HepG2 (cell line): ENCODE data around the gene DDX18. TPM values are rescaled to one million over a fixed set of nuclear protein-coding genes. Genes with fewer than 3 reads are reported as not detected.
A peak's percentile ranks its signal among the peaks of the same experiment; 100 is the strongest.

Experiments
- ATAC-seq: fragments of 200-7000 bp; cut with Tn5 transposase; 3 replicates; pipeline ENCODE4 v1.9.1; 2020; ENCODE audit warnings: mild to moderate bottlenecking, moderate library complexity
- BruUV-seq: library from RNA; stranded (reverse); fragments of 400-500 nt; replicated peaks from 2 replicates; lab custom pipeline; 2021; lab: Mats Ljungman, UMichigan
- CTCF ChIA-PET: fragments of 300-600 bp; formaldehyde crosslinking; extraction: SDS; loops from one replicate; lab custom pipeline; 2021; ENCODE audit warnings: low total read pairs, inconsistent platforms, low intra/inter-chr PET ratio; lab: Yijun Ruan, JAX
- POLR2A ChIA-PET: fragments of 350-600 bp; sonication (Branson Sonifier 250); formaldehyde crosslinking; loops from one replicate; lab custom pipeline; 2020; ENCODE audit warnings: antibody characterized with exemption, inconsistent platforms; lab: Yijun Ruan, JAX
- DNase-seq: peaks from one replicate; pipeline ENCODE4 v3.0.0-alpha.2; 2015; ENCODE audit warnings: low spot score
- FAIRE-seq: peaks from 3 replicates; lab custom pipeline; 2011; peaks lifted over from hg19 to GRCh38; lab: Jason Lieb, UNC
- H2AFZ ChIP-seq: one replicate; pipeline ENCODE4 v1.6.1; 2011; ENCODE audit warnings: low read length, inconsistent platforms
- H3K27ac ChIP-seq: fragments of 300-600 bp; 3 replicates; pipeline ENCODE4 v1.8.0; 2011; ENCODE audit warnings: mixed run types, mild to moderate bottlenecking, mixed read lengths, low read length, inconsistent platforms; ENCODE audit not compliant: insufficient read depth; ENCODE audit errors: extremely low read length
- H3K27me3 ChIP-seq, 2 experiments: fragments of 200-600 bp in 1 of 2; 2 replicates in 1 of 2; 3 replicates in 1 of 2; pipeline versions ENCODE4 v1.6.0 to v1.8.0; 2011; ENCODE audit warnings: low read length in 2 of 2, mild to moderate bottlenecking in 2 of 2, moderate library complexity in 2 of 2, inconsistent platforms in 1 of 2; ENCODE audit not compliant: insufficient read depth in 2 of 2, control insufficient read depth in 1 of 2
- H3K36me3 ChIP-seq, 2 experiments: fragments of 200-600 bp in 1 of 2; replicated peaks in 1 of 2; 2 replicates in 1 of 2; 3 replicates in 1 of 2; pipeline versions ENCODE4 v1.5.1 to v1.8.0; 2011; ENCODE audit warnings: low read length in 2 of 2, inconsistent platforms in 1 of 2; ENCODE audit not compliant: insufficient read depth in 2 of 2, control insufficient read depth in 1 of 2
- H3K4me1 ChIP-seq: 2 replicates; pipeline ENCODE4 v1.5.1; 2012; ENCODE audit warnings: low read length, inconsistent platforms; ENCODE audit not compliant: insufficient read depth
- H3K4me2 ChIP-seq: 2 replicates; pipeline ENCODE4 v1.6.0; 2011; ENCODE audit warnings: low read depth, low read length, inconsistent platforms
- H3K4me3 ChIP-seq, 3 experiments: fragments of 200-600 bp in 1 of 3; sonication (generic), shearing (Covaris generic) in 1 of 3; replicated peaks in 1 of 3; 2 replicates each; pipeline ENCODE4 v1.5.1; 2011 to 2016; ENCODE audit warnings: low read length in 3 of 3, inconsistent platforms in 2 of 3, low read depth in 2 of 3, mild to moderate bottlenecking in 2 of 3, control low read depth in 1 of 3, mixed read lengths in 1 of 3; ENCODE audit not compliant: insufficient read depth in 1 of 3
- H3K79me2 ChIP-seq: one replicate; pipeline ENCODE4 v1.6.1; 2011; ENCODE audit warnings: low read length, inconsistent platforms; ENCODE audit not compliant: insufficient read depth
- H3K9ac ChIP-seq: 2 replicates; pipeline ENCODE4 v1.6.0; 2011; ENCODE audit warnings: mild to moderate bottlenecking, low read depth, low read length, inconsistent platforms; ENCODE audit not compliant: insufficient read depth
- H3K9me3 ChIP-seq: 2 replicates; pipeline ENCODE4 v1.5.1; 2012; ENCODE audit warnings: mild to moderate bottlenecking, low read length
- H4K20me1 ChIP-seq: 2 replicates; pipeline ENCODE4 v1.6.0; 2011; ENCODE audit warnings: inconsistent platforms, mild to moderate bottlenecking, low read length, moderate library complexity; ENCODE audit not compliant: insufficient read depth
- ELF4 ChIP-seq: sonication (generic); formaldehyde crosslinking; IDR thresholded peaks from 2 replicates; pipeline ENCODE4 v1.5.0; 2020; ENCODE audit warnings: missing genetic modification reagents, mild to moderate bottlenecking, moderate library complexity, borderline replicate concordance
- GATAD2A ChIP-seq: IDR thresholded peaks from 2 replicates; pipeline ENCODE4 v1.6.1; 2016
- MAFF ChIP-seq: IDR thresholded peaks from 2 replicates; pipeline ENCODE4 v1.6.1; 2011; ENCODE audit warnings: low read depth, low read length, improper control_type of control experiment
- RBFOX2 ChIP-seq: fragments of 200-400 bp; formaldehyde crosslinking; IDR thresholded peaks from 2 replicates; pipeline ENCODE4 v1.6.1; 2017; ENCODE audit warnings: low read depth, mild to moderate bottlenecking, low read length
- SP140L ChIP-seq: sonication (generic); formaldehyde crosslinking; IDR thresholded peaks from 2 replicates; pipeline ENCODE4 v1.4.0; 2020; ENCODE audit warnings: missing genetic modification reagents, borderline replicate concordance
- THRA ChIP-seq: sonication (generic); formaldehyde crosslinking; IDR thresholded peaks from 2 replicates; pipeline ENCODE4 v1.4.0; 2020; ENCODE audit warnings: missing genetic modification reagents, borderline replicate concordance
- TRIM22 ChIP-seq: fragments of 450-650 bp; IDR thresholded peaks from 2 replicates; pipeline ENCODE4 v1.6.1; 2017
- ZBTB39 ChIP-seq: sonication (generic); formaldehyde crosslinking; IDR thresholded peaks from 2 replicates; pipeline ENCODE4 v1.5.0; 2020; ENCODE audit warnings: missing genetic modification reagents
- WGBS: methylation state at CpG from one replicate; pipeline ENCODE4 v1.1.6; 2017; ENCODE audit warnings: low lambda C conversion rate; 5-methylcytosine and 5-hydroxymethylcytosine counted together
- in situ Hi-C: cut with HindIII; loops from 2 replicates; pipeline ENCODE4 v1.10.0; 2017; ENCODE audit warnings: low pct_unique_long_range_greater_than_20kb; ENCODE audit not compliant: extremely low pct_ligation_motif_present
- intact Hi-C: fragments of 100-400 bp; cut with micrococcal nuclease; formaldehyde crosslinking; loops from one replicate; pipeline ENCODE4 v1.10.0; 2022; ENCODE audit not compliant: unreplicated experiment
- polyA plus RNA-seq, 8 experiments: library from polyadenylated mRNA; depleted of rRNA in 3 of 8; stranded (reverse) in 7 of 8; unstranded in 1 of 8; fragments of >200 nt; fragmentation: Illumina TruSeq in 4 of 8; extraction: Trizol in 4 of 8; gene quantifications; 2 replicates each; pipeline versions ENCODE4 v1.2.1 to v1.2.3, GENCODE V29; 2011 to 2016; ENCODE audit warnings: low read depth in 4 of 8, missing spikeins in 1 of 8, mixed read lengths in 1 of 8; ENCODE audit not compliant: insufficient read depth in 1 of 8
- total RNA-seq, 5 experiments: library from RNA; depleted of rRNA; stranded (reverse); fragments of >200 nt; fragmentation: Illumina TruSeq; extraction: Trizol; gene quantifications; 2 replicates each; pipeline ENCODE4 v1.2.3, GENCODE V29; 2016; ENCODE audit warnings: low read depth in 1 of 5
- TF ChIP-seq, protein P1 (sequence below): sonication (generic); formaldehyde crosslinking; conservative IDR thresholded peaks from 2 replicates; pipeline ENCODE4 v1.8.0; 2022; ENCODE audit warnings: low read depth, missing genetic modification reagents
- TF ChIP-seq, protein P2 (sequence below): sonication (generic); formaldehyde crosslinking; IDR thresholded peaks from 2 replicates; pipeline ENCODE4 v1.5.1; 2020; ENCODE audit warnings: missing genetic modification reagents, mild to moderate bottlenecking, borderline replicate concordance

The DDX18 gene
- total and polyA plus RNA-seq, 2 of the 13 experiments (the other 11 are each of a cell fraction or from before 2014, with no cell fraction given) = 64.0 to 134 TPM

GRCh38 chr2:117818921-117819320 lies 4.4 kb downstream of the DDX18 start:
- DNase-seq (no peak), FAIRE-seq (no peak), ATAC-seq (no peak)
- intact Hi-C loops (no loop called here), in situ Hi-C loops (no loop called here)
- Histone ChIP-seq H4K20me1 (no peaks in the 10 kb centered on the region), H3K9me3 (no peaks in the 10 kb centered on the region), H3K4me3 (no peak overlapping the region), H3K4me2 (no peak overlapping the region), H2AFZ (no peak overlapping the region), H3K79me2 (peaks cover 33% of the 10 kb centered on the region), H3K36me3 (peaks cover 31 to 67% of the 10 kb centered on the region in 2 experiments), H3K4me1 (peaks cover 31% of the 10 kb centered on the region), H3K27ac (no peak overlapping the region), H3K27me3 (no peaks in the 10 kb centered on the region; a peak in 1 of 5 replicates), H3K9ac (no peak overlapping the region)
- BruUV-seq = no TSS peak
- 99% methylated on average over 3 of the region's 3 CpGs for WGBS
- ChIA-PET POLR2A (no interaction called here), CTCF (no interaction called here)
- peak; percentile 29; the same call in 1 of the 2 replicates for TF ChIP-seq RBFOX2
- no peak for TF ChIP-seq SP140L (CRISPR knock-in tag)
- TF ChIP-seq, protein P1, sequence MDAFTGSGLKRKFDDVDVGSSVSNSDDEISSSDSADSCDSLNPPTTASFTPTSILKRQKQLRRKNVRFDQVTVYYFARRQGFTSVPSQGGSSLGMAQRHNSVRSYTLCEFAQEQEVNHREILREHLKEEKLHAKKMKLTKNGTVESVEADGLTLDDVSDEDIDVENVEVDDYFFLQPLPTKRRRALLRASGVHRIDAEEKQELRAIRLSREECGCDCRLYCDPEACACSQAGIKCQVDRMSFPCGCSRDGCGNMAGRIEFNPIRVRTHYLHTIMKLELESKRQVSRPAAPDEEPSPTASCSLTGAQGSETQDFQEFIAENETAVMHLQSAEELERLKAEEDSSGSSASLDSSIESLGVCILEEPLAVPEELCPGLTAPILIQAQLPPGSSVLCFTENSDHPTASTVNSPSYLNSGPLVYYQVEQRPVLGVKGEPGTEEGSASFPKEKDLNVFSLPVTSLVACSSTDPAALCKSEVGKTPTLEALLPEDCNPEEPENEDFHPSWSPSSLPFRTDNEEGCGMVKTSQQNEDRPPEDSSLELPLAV = no peak
- TF ChIP-seq MAFF = no peak

- ChIA-PET CTCF (no interaction called here), POLR2A (no interaction called here)
- Histone ChIP-seq H3K36me3 (peaks cover 41 to 82% of the 10 kb centered on the region in 2 experiments), H3K4me3 (no peak overlapping the region), H3K27ac (no peak overlapping the region), H3K27me3 (no peaks in the 10 kb centered on the region), H3K9me3 (no peaks in the 10 kb centered on the region), H3K79me2 (peaks cover 24% of the 10 kb centered on the region), H3K4me1 (peaks cover 31% of the 10 kb centered on the region), H2AFZ (no peak overlapping the region), H4K20me1 (no peaks in the 10 kb centered on the region), H3K9ac (no peak overlapping the region), H3K4me2 (no peak overlapping the region)
- WGBS = 96% methylated on average over 1 of the region's 1 CpG
- intact Hi-C loops = no loop called here
- DNase-seq (no peak), FAIRE-seq (no peak), ATAC-seq (no peak)
- BruUV-seq = no TSS peak
- in situ Hi-C loops = loop anchor here (10.0 kb wide), 1 partner anchor 114 kb away; no protein-coding TSS in a partner anchor
- TF ChIP-seq THRA (CRISPR knock-in tag) (no peak), GATAD2A (no peak), TRIM22 (no peak), ZBTB39 (CRISPR knock-in tag) (no peak), ELF4 (CRISPR knock-in tag) (no peak)
- TF ChIP-seq, protein P2, sequence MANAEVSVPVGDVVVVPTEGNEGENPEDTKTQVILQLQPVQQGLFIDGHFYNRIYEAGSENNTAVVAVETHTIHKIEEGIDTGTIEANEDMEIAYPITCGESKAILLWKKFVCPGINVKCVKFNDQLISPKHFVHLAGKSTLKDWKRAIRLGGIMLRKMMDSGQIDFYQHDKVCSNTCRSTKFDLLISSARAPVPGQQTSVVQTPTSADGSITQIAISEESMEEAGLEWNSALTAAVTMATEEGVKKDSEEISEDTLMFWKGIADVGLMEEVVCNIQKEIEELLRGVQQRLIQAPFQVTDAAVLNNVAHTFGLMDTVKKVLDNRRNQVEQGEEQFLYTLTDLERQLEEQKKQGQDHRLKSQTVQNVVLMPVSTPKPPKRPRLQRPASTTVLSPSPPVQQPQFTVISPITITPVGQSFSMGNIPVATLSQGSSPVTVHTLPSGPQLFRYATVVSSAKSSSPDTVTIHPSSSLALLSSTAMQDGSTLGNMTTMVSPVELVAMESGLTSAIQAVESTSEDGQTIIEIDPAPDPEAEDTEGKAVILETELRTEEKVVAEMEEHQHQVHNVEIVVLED (CRISPR knock-in tag) = no peak
Observed at GRCh38 chr2:117820444-117820843, 6.0 kb downstream of the DDX18 start.
